HAP-1 (cell line): ENCODE results near the gene USP22.

Experiments used
- DNase-seq, 2 experiments: peaks; one replicate each; pipeline ENCODE4 v3.0.0-alpha.2; 2016 to 2020; ENCODE audit warnings: low spot score in 2 of 2
- H3K27me3 ChIP-seq: fragments of 250-450 bp; sonication (Bioruptor Pico); 2 replicates; pipeline ENCODE4 v1.5.1; 2020; ENCODE audit warnings: low read depth, mild to moderate bottlenecking, moderate library complexity
- H3K36me3 ChIP-seq: fragments of 250-450 bp; sonication (Bioruptor Pico); replicated peaks from 2 replicates; pipeline ENCODE4 v1.5.1; 2020; ENCODE audit warnings: mild to moderate bottlenecking
- H3K4me1 ChIP-seq: fragments of 250-450 bp; sonication (Bioruptor Pico); 2 replicates; pipeline ENCODE4 v1.5.1; 2020; ENCODE audit warnings: mild to moderate bottlenecking
- H3K4me3 ChIP-seq: fragments of 250-450 bp; sonication (Bioruptor Pico); 2 replicates; pipeline ENCODE4 v1.5.1; 2020; ENCODE audit warnings: mild to moderate bottlenecking, moderate library complexity
- H3K9me3 ChIP-seq: fragments of 250-450 bp; sonication (Bioruptor Pico); 2 replicates; pipeline ENCODE4 v1.5.1; 2020; ENCODE audit warnings: mild to moderate bottlenecking, moderate library complexity
- in situ Hi-C: fragments of 300-500 bp; cut with MboI; formaldehyde crosslinking; loops from 3 replicates; pipeline ENCODE4 v1.14.3; 2020; ENCODE audit warnings: low sequenced_read_pairs, inconsistent platforms, mixed read lengths

The USP22 gene

DNA sequence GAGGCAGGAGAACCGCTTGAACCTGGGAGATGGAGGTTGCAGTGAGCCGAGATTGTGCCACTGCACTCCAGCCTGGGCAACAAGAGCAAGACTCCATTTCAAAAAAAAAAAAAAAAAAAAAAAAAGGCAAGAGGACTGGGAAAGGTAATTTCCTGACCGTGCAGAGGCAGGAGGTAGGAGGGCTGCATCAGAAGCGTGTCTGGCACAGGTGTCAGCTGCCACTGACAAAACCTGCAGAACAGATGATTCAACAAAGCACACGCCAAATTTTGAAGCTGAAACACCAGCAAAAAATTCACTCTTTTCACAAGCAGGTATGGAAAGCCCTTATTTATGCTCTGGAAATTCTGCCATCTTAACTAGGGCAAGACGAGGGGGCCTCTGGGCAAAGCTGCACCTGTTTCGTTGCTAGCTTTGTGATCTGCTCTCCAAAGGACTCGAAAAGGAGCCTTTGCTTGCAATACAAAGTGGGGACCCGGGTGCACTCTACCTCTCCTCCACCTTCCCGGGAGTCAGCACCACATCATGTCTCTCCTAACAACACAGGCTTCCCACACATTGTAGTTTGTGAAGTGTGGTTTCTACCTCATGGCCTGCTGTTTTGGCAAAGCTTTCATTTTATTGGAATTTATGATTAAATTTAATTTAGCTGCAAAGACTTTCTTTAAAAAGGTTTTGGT is 33.7 kb downstream of the USP22 start:
- no peak overlapping the region for H3K4me3 ChIP-seq
- no peak for DNase-seq
- peaks cover 95% of the 10 kb centered on the region for H3K36me3 ChIP-seq
- H3K27me3 ChIP-seq, result no peaks in the 10 kb centered on the region
- no peaks in the 10 kb centered on the region for H3K9me3 ChIP-seq
- in situ Hi-C loops, result no loop called here
- no peaks in the 10 kb centered on the region for H3K4me1 ChIP-seq

DNA sequence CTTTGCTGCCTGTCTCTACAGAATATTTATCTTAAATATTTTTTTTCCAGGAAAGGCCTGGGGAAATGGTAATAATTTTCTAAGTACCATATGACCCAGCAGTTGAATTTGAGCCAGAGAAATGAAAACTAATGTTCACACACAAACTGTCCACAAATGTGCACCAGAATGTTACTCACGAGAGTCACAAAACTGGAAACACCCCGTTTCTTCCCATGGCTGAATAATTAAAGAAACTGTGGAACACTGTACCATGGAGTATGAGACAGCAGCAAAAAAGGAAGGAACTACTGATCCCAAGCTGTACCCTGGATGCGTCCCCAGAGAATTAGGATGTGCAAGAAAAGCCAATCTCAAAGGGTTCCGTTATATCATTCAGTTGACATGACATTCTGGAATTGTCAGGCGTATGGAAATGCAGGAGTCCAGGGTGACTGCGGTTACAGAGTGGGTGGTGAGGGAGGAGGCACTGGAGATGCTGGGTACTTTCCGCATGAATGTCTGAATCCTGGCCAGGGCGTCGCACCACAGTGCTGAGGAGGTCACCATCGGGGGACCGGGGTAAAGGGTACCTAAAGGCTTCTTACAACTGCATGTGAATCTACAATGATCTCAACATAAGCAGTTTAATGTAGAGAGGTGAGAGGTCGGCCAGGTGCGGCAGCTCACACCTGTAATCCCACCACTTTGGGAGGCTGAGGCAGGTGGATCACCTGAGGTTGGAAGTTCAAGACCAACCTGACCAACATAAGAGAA is 34.5 kb downstream of the USP22 start:
- no peaks in the 10 kb centered on the region for H3K27me3 ChIP-seq
- H3K9me3 ChIP-seq, result no peaks in the 10 kb centered on the region
- H3K36me3 ChIP-seq, result peaks cover 93% of the 10 kb centered on the region
- DNase-seq, result no peak
- in situ Hi-C loops, result no loop called here
- H3K4me1 ChIP-seq, result no peaks in the 10 kb centered on the region
- no peak overlapping the region for H3K4me3 ChIP-seq

DNA sequence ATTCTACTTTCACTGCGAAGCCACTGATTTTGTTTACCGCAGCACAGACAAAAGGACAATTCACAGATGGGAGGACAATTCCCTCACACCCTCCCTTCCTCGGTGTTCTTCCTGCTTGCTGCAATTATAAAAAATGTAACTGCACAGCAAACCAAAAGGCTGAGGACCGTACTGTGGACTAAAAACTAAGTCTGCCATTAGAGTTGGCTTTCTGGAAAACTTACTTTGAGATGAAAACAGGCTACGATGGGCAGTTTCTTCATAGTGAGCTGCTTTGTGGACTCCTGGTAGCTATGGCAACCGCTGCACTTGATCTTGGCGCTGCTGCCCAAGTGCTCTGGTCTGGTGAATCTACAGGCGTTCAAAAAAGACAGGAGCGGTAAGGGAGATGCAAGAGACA is 35.2 kb downstream of the USP22 start:
- Histone ChIP-seq H3K4me1 (no peaks in the 10 kb centered on the region), H3K36me3 (peaks cover 91% of the 10 kb centered on the region), H3K27me3 (no peaks in the 10 kb centered on the region), H3K9me3 (no peaks in the 10 kb centered on the region), H3K4me3 (no peak overlapping the region)
- in situ Hi-C loops, result no loop called here
- no peak for DNase-seq

DNA sequence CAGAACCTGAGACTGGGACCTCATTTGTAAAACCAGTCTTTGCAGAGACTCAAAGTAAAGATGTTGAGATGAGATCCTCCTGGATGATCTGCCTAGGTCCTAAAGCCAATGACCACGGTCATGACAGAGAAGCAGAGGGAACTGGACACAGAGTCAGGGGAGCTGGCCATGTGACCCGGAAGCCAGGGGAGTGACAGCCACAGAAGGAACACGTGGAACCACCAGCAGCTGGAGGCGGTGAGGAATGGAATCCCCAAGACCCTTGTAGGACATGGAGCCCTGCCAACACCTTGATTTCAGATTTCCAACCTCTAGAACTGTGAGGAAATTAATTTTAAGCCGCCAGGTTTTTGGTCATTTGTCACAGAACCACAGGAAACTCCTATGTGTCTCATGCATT is 37.0 kb downstream of the USP22 start:
- no peak overlapping the region for H3K4me3 ChIP-seq
- H3K27me3 ChIP-seq, result no peaks in the 10 kb centered on the region
- in situ Hi-C loops, result no loop called here
- H3K36me3 ChIP-seq, result peaks cover 91% of the 10 kb centered on the region
- H3K9me3 ChIP-seq, result no peaks in the 10 kb centered on the region
- no peak for DNase-seq
- H3K4me1 ChIP-seq, result no peaks in the 10 kb centered on the region

DNA sequence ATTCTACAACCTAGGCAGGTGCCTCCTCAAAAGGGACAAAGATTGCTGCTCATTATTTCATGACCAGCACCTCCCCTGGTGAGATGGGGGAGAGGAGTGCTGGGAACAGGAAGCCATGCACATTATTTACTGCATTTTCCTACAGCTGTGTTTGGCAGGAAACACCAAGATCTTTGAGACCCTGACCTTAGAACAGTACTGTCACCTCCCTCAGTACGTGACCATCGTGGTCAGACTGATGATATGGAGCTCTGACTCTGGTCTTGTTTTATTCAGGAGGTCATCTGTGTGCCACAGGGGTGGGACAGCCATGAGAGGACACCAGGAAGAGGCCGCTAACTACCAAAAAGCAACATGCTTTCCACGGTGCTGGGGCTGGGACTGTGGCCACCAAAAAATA is 37.4 kb downstream of the USP22 start:
- no peak for DNase-seq
- Histone ChIP-seq H3K27me3 (no peaks in the 10 kb centered on the region), H3K9me3 (no peaks in the 10 kb centered on the region), H3K4me3 (no peak overlapping the region), H3K36me3 (peaks cover 92% of the 10 kb centered on the region), H3K4me1 (no peaks in the 10 kb centered on the region)
- in situ Hi-C loops, result no loop called here

DNA sequence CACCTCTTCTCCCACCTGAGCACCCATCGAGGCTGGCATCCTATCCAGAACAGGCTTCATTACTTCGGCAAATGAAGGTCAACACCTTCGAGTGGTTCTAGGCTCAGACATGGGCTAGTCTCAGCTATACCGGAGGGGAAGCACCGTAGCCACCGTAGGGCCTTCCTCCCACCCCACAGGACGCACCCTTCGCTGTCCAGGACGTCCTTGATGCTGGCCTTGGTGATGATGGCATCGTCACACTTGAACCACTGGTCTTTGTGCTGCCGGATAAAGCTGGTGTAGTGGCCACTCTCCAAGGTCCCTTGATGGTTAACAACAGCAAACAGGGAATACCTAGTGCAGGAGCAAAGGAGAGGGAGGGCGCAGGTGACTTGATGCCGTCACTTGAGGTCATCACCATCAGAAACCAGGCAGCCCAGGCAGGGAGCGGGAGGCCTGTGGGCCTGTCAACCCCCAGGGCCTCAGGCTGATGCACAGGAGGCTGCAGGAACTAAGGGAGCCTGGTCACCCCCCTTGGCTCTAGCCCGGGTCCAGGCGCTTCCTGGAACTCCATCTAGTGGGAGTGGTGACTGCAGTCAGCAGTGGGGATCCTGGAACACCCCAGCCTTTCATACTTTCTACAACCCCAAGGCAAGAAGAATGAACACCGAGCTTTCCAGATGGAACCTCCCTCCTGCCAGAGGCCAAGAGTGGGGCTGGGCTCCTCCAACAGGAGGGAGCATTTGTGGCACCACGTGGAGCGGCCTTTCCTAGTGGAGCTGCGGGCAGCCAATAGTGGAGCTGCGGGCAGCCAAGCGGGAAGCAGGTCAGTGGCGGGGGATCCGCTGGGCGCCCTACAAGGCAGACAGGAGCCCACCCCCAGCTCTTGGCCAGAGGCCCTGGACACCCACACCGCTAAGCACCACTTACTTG is 38.5 kb downstream of the USP22 start:
- H3K36me3 ChIP-seq, result peaks cover 92% of the 10 kb centered on the region
- no peak for DNase-seq
- H3K4me1 ChIP-seq, result no peaks in the 10 kb centered on the region
- H3K9me3 ChIP-seq, result no peaks in the 10 kb centered on the region
- in situ Hi-C loops, result no loop called here
- H3K27me3 ChIP-seq, result no peaks in the 10 kb centered on the region
- H3K4me3 ChIP-seq, result no peak overlapping the region

DNA sequence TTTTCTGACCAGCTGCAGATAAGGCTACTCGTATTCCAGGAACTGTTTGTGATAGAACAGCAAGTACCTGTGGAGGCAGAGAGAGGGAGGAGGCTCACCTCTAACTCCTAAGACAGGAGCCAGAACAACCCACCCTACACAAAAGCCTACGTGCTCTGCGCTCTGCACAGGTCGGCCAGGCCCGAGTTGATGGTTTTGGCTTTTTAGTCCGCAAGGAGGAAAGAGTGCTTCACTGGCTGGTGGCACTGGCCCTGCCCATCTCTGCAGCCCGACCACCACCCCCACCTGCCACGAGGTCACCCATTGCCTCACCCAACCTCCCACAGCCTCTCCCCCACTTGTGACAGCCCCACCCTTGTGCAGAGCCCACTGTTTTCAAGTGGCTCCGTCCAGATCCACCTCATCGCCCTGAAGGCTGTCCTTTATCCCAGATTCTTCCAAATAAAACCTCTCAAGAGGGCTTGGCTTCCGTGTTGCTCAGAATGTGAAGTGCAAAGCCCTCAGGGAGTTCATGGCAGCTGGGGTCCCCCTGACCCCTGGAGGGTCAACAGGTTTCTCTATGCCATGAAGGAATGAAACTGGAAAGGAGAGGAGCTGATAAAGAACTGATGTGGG is 39.7 kb downstream of the USP22 start:
- no peak overlapping the region for H3K4me3 ChIP-seq
- DNase-seq, result no peak
- H3K36me3 ChIP-seq, result peaks cover 91% of the 10 kb centered on the region
- H3K27me3 ChIP-seq, result no peaks in the 10 kb centered on the region
- no peaks in the 10 kb centered on the region for H3K9me3 ChIP-seq
- no peaks in the 10 kb centered on the region for H3K4me1 ChIP-seq
- in situ Hi-C loops, result no loop called here

DNA sequence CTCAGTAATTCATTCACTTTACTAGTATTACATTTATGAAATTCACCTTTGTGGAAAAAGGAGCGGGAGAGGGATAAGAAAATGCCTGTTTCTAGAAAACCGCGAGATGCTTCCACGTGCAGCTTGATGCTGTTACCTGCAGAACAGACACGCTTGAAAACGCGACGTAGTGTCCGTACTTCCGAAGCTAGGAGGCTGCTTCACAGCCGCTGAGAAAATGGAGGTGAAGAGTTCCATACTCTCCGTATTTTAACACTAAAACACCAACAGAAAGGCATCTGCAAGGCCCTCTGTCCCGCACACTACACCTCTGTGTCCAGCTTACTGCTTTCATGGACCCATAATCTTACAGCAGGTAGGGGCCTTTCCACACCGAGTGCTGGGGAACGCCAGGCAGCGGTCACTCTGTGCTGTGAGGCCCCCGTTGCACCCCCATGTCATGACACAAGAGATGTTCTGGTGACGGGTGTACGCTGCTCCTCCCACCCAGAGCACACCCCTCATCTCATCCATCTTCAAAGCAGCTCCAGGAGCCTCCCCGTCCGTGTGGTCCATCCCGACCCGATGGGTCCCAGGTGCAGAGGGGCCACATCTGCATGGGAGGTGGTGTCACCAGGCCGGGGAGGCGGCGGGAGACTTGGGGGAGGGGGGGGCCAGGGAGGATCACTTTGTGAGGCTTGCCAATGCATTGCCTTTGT is 40.4 kb downstream of the USP22 start:
- Histone ChIP-seq H3K9me3 (no peaks in the 10 kb centered on the region), H3K27me3 (no peaks in the 10 kb centered on the region), H3K4me1 (no peaks in the 10 kb centered on the region), H3K4me3 (no peak overlapping the region), H3K36me3 (peaks cover 84% of the 10 kb centered on the region)
- no peak for DNase-seq
- in situ Hi-C loops, result no loop called here

DNA sequence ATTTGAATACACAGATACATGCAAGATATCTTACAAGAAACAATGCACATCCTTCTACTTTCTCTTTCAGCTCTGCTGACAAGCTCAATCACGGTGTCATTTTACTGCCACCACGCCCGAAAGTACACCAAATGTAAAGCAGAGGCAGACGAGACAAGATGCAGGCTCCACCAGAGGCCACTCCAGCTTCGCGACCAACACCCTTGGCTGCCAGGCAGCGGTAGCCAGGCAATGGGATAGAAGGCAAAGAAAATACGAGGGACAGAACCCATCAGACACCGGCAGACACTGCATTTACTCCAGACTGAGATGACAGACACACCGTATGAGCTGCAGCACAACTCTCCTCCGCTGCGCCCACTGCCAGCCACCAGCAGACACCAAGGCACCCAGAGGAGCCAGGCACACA is 41.0 kb downstream of the USP22 start:
- Histone ChIP-seq H3K27me3 (no peaks in the 10 kb centered on the region), H3K4me3 (no peak overlapping the region), H3K36me3 (peaks cover 78% of the 10 kb centered on the region), H3K4me1 (no peaks in the 10 kb centered on the region), H3K9me3 (no peaks in the 10 kb centered on the region)
- no peak for DNase-seq
- in situ Hi-C loops, result no loop called here

DNA sequence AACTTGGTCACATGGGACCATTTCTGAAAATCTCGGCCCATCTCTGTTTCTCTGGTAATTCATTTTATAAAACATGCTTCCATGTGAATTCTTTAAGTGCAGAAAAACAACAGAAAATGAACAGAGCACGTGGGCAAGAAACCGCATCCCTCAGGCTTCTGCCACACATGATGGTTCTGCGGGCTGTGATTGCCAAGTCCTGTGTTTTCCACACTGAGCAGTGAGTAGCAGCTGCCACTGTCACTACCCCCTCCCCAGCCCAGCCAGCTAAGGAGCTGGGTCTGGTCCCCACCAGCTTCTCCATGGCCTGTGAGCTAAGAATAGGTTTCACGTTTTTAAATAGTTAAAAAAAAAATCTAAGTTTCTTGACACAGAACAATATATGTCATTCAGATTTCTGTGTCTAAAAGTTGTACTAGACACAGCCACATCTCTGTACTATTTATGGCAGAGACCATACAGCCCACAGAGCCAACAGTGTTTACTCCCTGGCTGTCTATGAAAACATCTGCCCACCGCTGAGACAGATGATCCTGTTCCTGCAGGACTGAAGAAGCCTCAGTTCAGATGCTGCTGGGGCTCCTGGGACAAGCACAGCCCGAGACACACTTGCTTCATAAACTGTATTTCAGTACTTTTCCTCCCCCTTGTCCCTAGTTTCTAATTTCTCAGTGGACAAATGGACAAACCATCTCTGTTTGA is 41.5 kb downstream of the USP22 start:
- in situ Hi-C loops, result no loop called here
- no peak for DNase-seq
- peaks cover 72% of the 10 kb centered on the region for H3K36me3 ChIP-seq
- H3K4me1 ChIP-seq, result no peaks in the 10 kb centered on the region
- no peak overlapping the region for H3K4me3 ChIP-seq
- H3K27me3 ChIP-seq, result no peaks in the 10 kb centered on the region
- H3K9me3 ChIP-seq, result no peaks in the 10 kb centered on the region

DNA sequence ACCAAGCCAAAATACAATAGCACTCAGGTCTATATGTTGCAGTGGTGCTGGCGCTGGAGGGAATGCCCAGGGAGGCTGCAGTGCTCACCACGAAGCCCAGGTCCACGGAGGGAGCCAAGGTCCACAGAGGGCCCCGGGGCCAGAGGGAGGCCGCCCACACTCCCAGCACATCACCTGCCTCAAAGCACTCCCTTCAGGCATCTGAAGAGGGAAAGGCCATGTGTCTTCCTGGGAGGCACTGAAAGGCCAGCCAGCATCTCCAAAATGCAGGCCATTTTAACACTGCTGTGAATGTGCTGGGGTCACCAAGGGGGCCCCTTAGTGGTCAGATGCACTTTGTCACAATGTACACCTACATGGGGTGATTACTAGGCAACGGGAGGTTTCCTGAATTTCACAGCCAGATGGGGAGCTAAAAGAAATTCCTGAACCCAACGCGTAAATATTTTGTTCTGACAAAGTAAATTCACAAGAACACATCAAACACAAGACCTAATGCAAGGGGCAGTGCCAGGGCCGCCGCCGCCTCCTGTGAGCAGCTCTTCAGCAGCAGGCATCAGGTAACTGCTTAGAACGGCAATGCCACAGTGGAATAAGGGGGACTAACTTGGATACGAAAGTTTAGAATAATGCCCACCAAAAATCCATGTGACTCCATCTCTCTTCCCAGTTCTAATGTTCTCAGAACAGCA is 42.8 kb downstream of the USP22 start:
- H3K4me3 ChIP-seq, result no peak overlapping the region
- no peaks in the 10 kb centered on the region for H3K4me1 ChIP-seq
- in situ Hi-C loops, result loop anchor here (10.0 kb wide), 1 partner anchor 185 kb away; no protein-coding TSS in a partner anchor
- no peaks in the 10 kb centered on the region for H3K9me3 ChIP-seq
- no peak for DNase-seq
- no peaks in the 10 kb centered on the region for H3K27me3 ChIP-seq
- H3K36me3 ChIP-seq, result peaks cover 59% of the 10 kb centered on the region

DNA sequence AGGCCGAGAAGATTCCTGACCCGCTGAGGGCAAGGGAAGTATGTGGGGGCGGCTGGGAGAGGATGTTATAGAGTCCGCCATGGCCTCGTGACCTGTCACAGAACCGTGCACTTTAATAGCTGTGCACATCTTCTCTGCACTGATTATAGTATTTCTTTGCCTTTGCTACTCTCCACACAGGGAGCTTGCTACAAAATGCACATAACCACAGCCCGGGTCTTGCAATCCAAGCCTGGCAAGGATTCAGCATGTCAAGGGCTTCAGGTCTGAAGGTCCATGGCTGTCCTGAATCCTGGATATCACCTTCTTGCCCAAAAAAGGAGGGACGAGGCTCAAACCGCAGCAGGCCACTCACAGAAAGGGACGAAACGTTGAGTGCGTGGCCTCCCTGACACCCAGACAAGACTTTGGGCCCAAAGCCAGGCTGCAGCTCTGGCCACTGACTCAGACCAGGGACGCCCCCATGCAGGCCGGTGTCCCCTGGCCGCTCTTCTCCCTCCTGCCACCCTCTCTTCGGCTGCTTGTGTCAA is 43.7 kb downstream of the USP22 start:
- DNase-seq, result no peak
- no peaks in the 10 kb centered on the region for H3K27me3 ChIP-seq
- H3K36me3 ChIP-seq, result peaks cover 51% of the 10 kb centered on the region
- in situ Hi-C loops, result loop anchor here (10.0 kb wide), 1 partner anchor 184 kb away; no protein-coding TSS in a partner anchor
- no peaks in the 10 kb centered on the region for H3K4me1 ChIP-seq
- no peaks in the 10 kb centered on the region for H3K9me3 ChIP-seq
- no peak overlapping the region for H3K4me3 ChIP-seq
